B cell (primary cell): ENCODE results near the gene RALA. TPM values are rescaled to one million over a fixed set of nuclear protein-coding genes. Genes with fewer than 3 reads are reported as not detected.

ENCODE experiments used
- ATAC-seq: fragments of 200-7000 bp; cut with Tn5 transposase; one replicate; pipeline ENCODE4 v1.10.0; 2021; ENCODE audit warnings: low read depth, mild to moderate bottlenecking, moderate number of reproducible peaks, moderate library complexity
- CTCF ChIA-PET: fragments of 350-600 bp; sonication (Branson Sonifier 250); formaldehyde crosslinking; loops from one replicate; lab custom pipeline; 2021; ENCODE audit warnings: antibody characterized with exemption, inconsistent platforms; lab: Charles Lee
- POLR2A ChIA-PET: fragments of 350-600 bp; sonication (Branson Sonifier 250); formaldehyde crosslinking; loops from one replicate; lab custom pipeline; 2021; ENCODE audit warnings: antibody characterized with exemption; lab: Charles Lee
- DNase-seq: peaks from one replicate; pipeline ENCODE4 v3.0.0; 2013
- H2AFZ ChIP-seq: 2 replicates; pipeline ENCODE4 v1.6.1; 2012; ENCODE audit warnings: mild to moderate bottlenecking, low read depth, low read length; ENCODE audit not compliant: insufficient read depth, poor library complexity, severe bottlenecking
- H3K27ac ChIP-seq, 2 donors: 1 replicate in 1 of 2; 2 replicates in 1 of 2; pipeline ENCODE4 v1.5.1; 2012 to 2013; ENCODE audit warnings: low read length in 2 of 2, mild to moderate bottlenecking in 2 of 2, moderate library complexity in 1 of 2
- H3K27me3 ChIP-seq, 4 experiments: fragments of 200-600 bp in 1 of 4; sonication (generic) in 1 of 4; replicated peaks in 1 of 4; 1 replicate in 2 of 4; 2 replicates in 2 of 4; pipeline versions ENCODE4 v1.6.1 to v1.7.0; 2013 to 2016; ENCODE audit warnings: low read length in 3 of 4, mild to moderate bottlenecking in 2 of 4, mixed read lengths in 1 of 4, moderate library complexity in 1 of 4; ENCODE audit not compliant: insufficient read depth in 4 of 4, control insufficient read depth in 3 of 4; ENCODE audit errors: control extremely low read depth in 1 of 4
- H3K36me3 ChIP-seq, 2 experiments: replicated peaks in 1 of 2; 1 replicate in 1 of 2; 2 replicates in 1 of 2; pipeline versions ENCODE4 v1.6.1 to v1.7.1; 2013; ENCODE audit warnings: low read length in 1 of 2; ENCODE audit not compliant: insufficient read depth in 2 of 2, control insufficient read depth in 1 of 2; ENCODE audit errors: control extremely low read depth in 1 of 2, extremely low read depth in 1 of 2
- H3K4me1 ChIP-seq, 2 donors: fragments of 200-600 bp in 1 of 2; sonication (generic) in 1 of 2; 1 replicate in 1 of 2; 2 replicates in 1 of 2; pipeline versions ENCODE4 v1.5.1 to v1.6.1; 2013 to 2017; ENCODE audit warnings: low read length in 2 of 2; ENCODE audit not compliant: control insufficient read depth in 2 of 2, insufficient read depth in 2 of 2
- H3K4me2 ChIP-seq: replicated peaks from 2 replicates; pipeline ENCODE3; 2012; ENCODE audit warnings: mild to moderate bottlenecking, low read depth, low read length; ENCODE audit not compliant: poor library complexity, severe bottlenecking
- H3K4me3 ChIP-seq, 5 experiments: fragments of 200-600 bp in 1 of 5; sonication (generic) in 1 of 5; 1 replicate in 3 of 5; 2 replicates in 2 of 5; pipeline versions ENCODE4 v1.5.1 to v1.7.0; 2011 to 2016; ENCODE audit warnings: low read length in 4 of 5, mild to moderate bottlenecking in 4 of 5, low read depth in 2 of 5, control low read depth in 1 of 5, moderate library complexity in 1 of 5; ENCODE audit not compliant: insufficient read depth in 1 of 5; ENCODE audit errors: control extremely low read depth in 1 of 5, extremely low read depth in 1 of 5
- H3K79me2 ChIP-seq: fragments of 200-600 bp; sonication (generic); one replicate; pipeline ENCODE4 v1.6.0; 2016; ENCODE audit warnings: low read length; ENCODE audit not compliant: control insufficient read depth, insufficient read depth
- H3K9ac ChIP-seq: fragments of 200-600 bp; sonication (generic); 2 replicates; pipeline ENCODE4 v1.6.1; 2017; ENCODE audit warnings: mild to moderate bottlenecking, low read length, moderate library complexity
- H3K9me3 ChIP-seq, 3 donors: one replicate each; pipeline versions ENCODE4 v1.6.1 to v1.7.1; 2013; ENCODE audit warnings: low read length in 2 of 3; ENCODE audit not compliant: control insufficient read depth in 2 of 3, insufficient read depth in 1 of 3; ENCODE audit errors: control extremely low read depth in 1 of 3
- H4K20me1 ChIP-seq: 2 replicates; pipeline ENCODE4 v1.6.0; 2012; ENCODE audit warnings: mild to moderate bottlenecking, low read length; ENCODE audit not compliant: insufficient read depth, control insufficient read depth, poor library complexity, severe bottlenecking
- H3K27ac Mint-ChIP-seq: one replicate; pipeline ENCODE4 v1.8.0; 2021; ENCODE audit warnings: mixed read lengths
- H3K27me3 Mint-ChIP-seq: one replicate; pipeline ENCODE4 v1.8.0; 2021; ENCODE audit warnings: mixed read lengths
- H3K4me1 Mint-ChIP-seq: one replicate; pipeline ENCODE4 v1.8.0; 2021; ENCODE audit warnings: mixed read lengths
- H3K4me3 Mint-ChIP-seq: one replicate; pipeline ENCODE4 v1.8.0; 2021; ENCODE audit warnings: mixed read lengths
- H3K9me3 Mint-ChIP-seq: one replicate; pipeline ENCODE4 v1.8.0; 2022; ENCODE audit warnings: mixed read lengths; ENCODE audit not compliant: insufficient read depth
- EZH2 ChIP-seq: IDR thresholded peaks from 2 replicates; pipeline ENCODE4 v1.6.1; 2012; ENCODE audit warnings: borderline replicate concordance, low read depth, mild to moderate bottlenecking, moderate library complexity, low read length; ENCODE audit not compliant: insufficient read depth, poor library complexity, severe bottlenecking
- WGBS: methylation state at CpG from one replicate; pipeline ENCODE4 v1.1.5; 2013; ENCODE audit warnings: missing lambda C conversion rate; ENCODE audit not compliant: insufficient coverage; 5-methylcytosine and 5-hydroxymethylcytosine counted together
- intact Hi-C: fragments of 100-400 bp; cut with micrococcal nuclease; formaldehyde crosslinking; loops from one replicate; pipeline ENCODE4 v1.10.0; 2022
- polyA plus RNA-seq: library from polyadenylated mRNA; depleted of rRNA; stranded (reverse); fragments of >200 nt; gene quantifications from 2 replicates; pipeline ENCODE4 v1.2.3, GENCODE V29; 2012
- total RNA-seq, 2 donors: library from RNA; stranded (reverse); fragments of 120-200 nt in 1 of 2; gene quantifications; 1 replicate in 1 of 2; 2 replicates in 1 of 2; pipeline versions ENCODE4 v1.2.3 to v1.2.4, GENCODE V29; 2013 to 2022
- TF ChIP-seq, protein P1 (sequence below): fragments of 200-600 bp; IDR thresholded peaks from one replicate; pipeline ENCODE4 v1.8.0; 2022; ENCODE audit warnings: antibody characterized with exemption, mild to moderate bottlenecking

RALA gene
- total and polyA plus RNA-seq, 2 donors (not counting 1 experiment from before 2014, with no cell fraction given), result 9.3 to 29.8 TPM

GRCh38 chr7:39696631-39697030 is 73.3 kb downstream of the RALA start:
- H3K4me3 ChIP-seq, result no peak overlapping the region
- H2AFZ ChIP-seq, result no peak overlapping the region
- Mint-ChIP-seq H3K9me3 (no peaks in the 10 kb centered on the region), H3K27me3 (no peaks in the 10 kb centered on the region), H3K4me1 (no peaks in the 10 kb centered on the region), H3K27ac (no peak overlapping the region), H3K4me3 (no peak overlapping the region)
- ChIA-PET CTCF (interaction anchor here (1.5 kb wide), 1 partner anchor 51 kb away, joined by 5 read pairs; no protein-coding TSS in a partner anchor), POLR2A (no interaction called here)
- no peaks in the 10 kb centered on the region for H3K9me3 ChIP-seq
- no peak overlapping the region for H3K27ac ChIP-seq
- no peak overlapping the region for H3K4me2 ChIP-seq
- H4K20me1 ChIP-seq, result no peaks in the 10 kb centered on the region
- DNase-seq (no peak), ATAC-seq (no peak)
- TF ChIP-seq EZH2, result no peak
- TF ChIP-seq, protein P1, sequence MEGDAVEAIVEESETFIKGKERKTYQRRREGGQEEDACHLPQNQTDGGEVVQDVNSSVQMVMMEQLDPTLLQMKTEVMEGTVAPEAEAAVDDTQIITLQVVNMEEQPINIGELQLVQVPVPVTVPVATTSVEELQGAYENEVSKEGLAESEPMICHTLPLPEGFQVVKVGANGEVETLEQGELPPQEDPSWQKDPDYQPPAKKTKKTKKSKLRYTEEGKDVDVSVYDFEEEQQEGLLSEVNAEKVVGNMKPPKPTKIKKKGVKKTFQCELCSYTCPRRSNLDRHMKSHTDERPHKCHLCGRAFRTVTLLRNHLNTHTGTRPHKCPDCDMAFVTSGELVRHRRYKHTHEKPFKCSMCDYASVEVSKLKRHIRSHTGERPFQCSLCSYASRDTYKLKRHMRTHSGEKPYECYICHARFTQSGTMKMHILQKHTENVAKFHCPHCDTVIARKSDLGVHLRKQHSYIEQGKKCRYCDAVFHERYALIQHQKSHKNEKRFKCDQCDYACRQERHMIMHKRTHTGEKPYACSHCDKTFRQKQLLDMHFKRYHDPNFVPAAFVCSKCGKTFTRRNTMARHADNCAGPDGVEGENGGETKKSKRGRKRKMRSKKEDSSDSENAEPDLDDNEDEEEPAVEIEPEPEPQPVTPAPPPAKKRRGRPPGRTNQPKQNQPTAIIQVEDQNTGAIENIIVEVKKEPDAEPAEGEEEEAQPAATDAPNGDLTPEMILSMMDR, result no peak
- intact Hi-C loops, result no loop called here
- no peaks in the 10 kb centered on the region for H3K4me1 ChIP-seq
- H3K79me2 ChIP-seq, result no peaks in the 10 kb centered on the region
- no peak overlapping the region for H3K9ac ChIP-seq
- no CpG with 5 or more reads among the region's 3 CpGs for WGBS
- H3K27me3 ChIP-seq, result no peaks in the 10 kb centered on the region
- H3K36me3 ChIP-seq, result peaks cover 7 to 38% of the 10 kb centered on the region in 2 experiments

DNA sequence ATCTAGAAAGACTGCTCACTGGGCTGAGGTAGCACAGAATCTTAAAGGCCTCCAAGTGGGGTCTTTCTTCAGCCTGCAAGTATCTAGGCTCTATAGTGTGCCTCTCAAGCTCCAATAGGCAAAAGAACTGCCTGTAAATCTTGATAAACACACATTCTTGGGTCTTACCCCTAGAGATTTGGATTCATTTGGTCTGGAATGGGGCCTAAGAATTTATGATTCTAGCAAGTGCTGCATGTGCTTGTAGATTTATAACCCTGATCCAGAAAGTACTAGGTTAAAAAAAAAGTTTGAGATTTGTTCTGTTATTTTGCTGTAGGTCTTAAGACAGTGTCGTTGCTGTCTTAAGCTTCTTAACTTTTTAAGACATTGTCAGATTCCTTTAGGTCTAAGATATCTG is 74.1 kb downstream of the RALA start:
- H3K4me3 ChIP-seq, result no peak overlapping the region
- DNase-seq (no peak), ATAC-seq (no peak)
- H3K9me3 ChIP-seq, result no peaks in the 10 kb centered on the region
- intact Hi-C loops, result no loop called here
- no peaks in the 10 kb centered on the region for H4K20me1 ChIP-seq
- no CpG with 5 or more reads among the region's 1 CpG for WGBS
- H3K9ac ChIP-seq, result no peak overlapping the region
- POLR2A ChIA-PET, result no interaction called here
- Mint-ChIP-seq H3K9me3 (no peaks in the 10 kb centered on the region), H3K27me3 (no peaks in the 10 kb centered on the region), H3K27ac (no peak overlapping the region), H3K4me1 (no peaks in the 10 kb centered on the region), H3K4me3 (no peak overlapping the region)
- H3K4me2 ChIP-seq, result no peak overlapping the region
- no peak overlapping the region for H2AFZ ChIP-seq
- H3K79me2 ChIP-seq, result no peaks in the 10 kb centered on the region
- no peaks in the 10 kb centered on the region for H3K27me3 ChIP-seq
- H3K36me3 ChIP-seq, result peaks cover 3 to 36% of the 10 kb centered on the region in 2 experiments
- TF ChIP-seq, protein P1, result no peak
- no peak for TF ChIP-seq EZH2
- no peak overlapping the region for H3K27ac ChIP-seq
- CTCF ChIA-PET, result interaction anchor here (1.5 kb wide), 1 partner anchor 50 kb away, joined by 5 read pairs; no protein-coding TSS in a partner anchor
- no peaks in the 10 kb centered on the region for H3K4me1 ChIP-seq
